ENCODE measurements around the gene PRCC. TPM values are rescaled to one million over a fixed set of nuclear protein-coding genes. Genes with fewer than 3 reads are reported as not detected.
A peak's percentile ranks its signal among the peaks of the same experiment; 100 is the strongest.
"Not testable (repeated sequence)": the region's sequence is repeated elsewhere in the genome, so short reads cannot be mapped to it uniquely, and the experiment has no call there.

Gene PRCC
- total RNA-seq, 1 experiment from 2014 or later = 61.2 TPM

- DNase-seq (ENCODE audit: low spot score) = no peak
Measured at GRCh38 chr1:156744786-156745419, 22.4 kb upstream of the PRCC start.

GRCh38 chr1:156745881-156746280, 21.5 kb upstream of the PRCC start:
- no peak for DNase-seq (ENCODE audit: low spot score)

GRCh38 chr1:156746406-156746727, 21.0 kb upstream of the PRCC start:
- DNase-seq (ENCODE audit: low spot score) = no peak

GRCh38 chr1:156746728-156747631, 20.4 kb upstream of the PRCC start:
- peak; percentile 90 for DNase-seq (ENCODE audit: low spot score)

- peak; percentile 41 for DNase-seq (ENCODE audit: low spot score)
Measured at GRCh38 chr1:156747742-156748669, 19.3 kb upstream of the PRCC start.

- DNase-seq (ENCODE audit: low spot score) = peak; percentile 74
Measured at GRCh38 chr1:156748670-156749418, 18.5 kb upstream of the PRCC start.

- DNase-seq (ENCODE audit: low spot score) = peak; percentile 61
Measured at GRCh38 chr1:156749419-156750118, 17.8 kb upstream of the PRCC start.

- peak; percentile 67 for DNase-seq (ENCODE audit: low spot score)
Measured at GRCh38 chr1:156750191-156750672, 17.1 kb upstream of the PRCC start.

- no peak for DNase-seq (ENCODE audit: low spot score)
Measured at GRCh38 chr1:156750711-156751450, 16.5 kb upstream of the PRCC start.

- no peak for DNase-seq (ENCODE audit: low spot score)
Measured at GRCh38 chr1:156751451-156751756, 15.9 kb upstream of the PRCC start, which contains the start of gene HDGF. TSS of gene HDGF (minus strand) at chr1:156751675. CDS start at chr1:156751429, 246 bp downstream.

- DNase-seq (ENCODE audit: low spot score) = peak; percentile 96
Measured at GRCh38 chr1:156751757-156752481, 15.4 kb upstream of the PRCC start.

- DNase-seq (ENCODE audit: low spot score) = no peak
Measured at GRCh38 chr1:156752843-156753482, 14.4 kb upstream of the PRCC start.

GRCh38 chr1:156754219-156754618, 13.1 kb upstream of the PRCC start:
- no peak for DNase-seq (ENCODE audit: low spot score)

GRCh38 chr1:156755527-156755950, 11.8 kb upstream of the PRCC start:
- DNase-seq (ENCODE audit: low spot score) = no peak

- DNase-seq (ENCODE audit: low spot score) = no peak
Measured at GRCh38 chr1:156756355-156756754, 11.0 kb upstream of the PRCC start.

GRCh38 chr1:156757572-156758253, 9.6 kb upstream of the PRCC start:
- DNase-seq (ENCODE audit: low spot score) = not testable (repeated sequence)

- DNase-seq (ENCODE audit: low spot score) = no peak
Measured at GRCh38 chr1:156760092-156760795, 7.1 kb upstream of the PRCC start.

All from HT-29 (cell line).